Right lobe of liver (tissue), 4 donors: ENCODE measurements around the gene NTM.

Source experiments
- CTCF ChIP-seq, 4 donors: fragments of 200-600 bp in 3 of 4; fragments of 450-650 bp in 1 of 4; IDR thresholded peaks; one replicate each; pipeline versions ENCODE4 v1.5.1 to v1.8.0; 2016 to 2022; ENCODE audit warnings: antibody characterized with exemption in 4 of 4, mild to moderate bottlenecking in 2 of 4
- POLR2A ChIP-seq: fragments of 450-650 bp; IDR thresholded peaks from one replicate; pipeline ENCODE4 v1.6.1; 2017; ENCODE audit warnings: antibody characterized with exemption, mild to moderate bottlenecking
- donor health status: DM: no; HTN: no; CAD: no.
- donor health status: DM: no; HTN: no; CAD: no.
- donor health status: DM: no; HTN: yes; CAD: no.

- TF ChIP-seq CTCF (IDR thresholded peaks at IDR 0.05) (no peak), POLR2A (no peak)
Measured at GRCh38 chr11:132254906-132255305, 884.5 kb downstream of the NTM start.
